ENCODE data around the gene OR2AG2. TPM values are rescaled to one million over a fixed set of nuclear protein-coding genes. Genes with fewer than 3 reads are reported as not detected.
A peak's percentile ranks its signal among the peaks of the same experiment; 100 is the strongest.

The OR2AG2 gene
- total RNA-seq, 1 experiment from 2014 or later = 0.37 TPM

- CTCF ChIA-PET = interaction anchor here (0.9 to 4.8 kb wide), 12 partner anchors 8 to 536 kb away, joined by 3 to 96 read pairs (median 7); no protein-coding TSS in a partner anchor
- H3K36me3 Mint-ChIP-seq (ENCODE audit: insufficient read depth, unreplicated experiment) = no peaks in the 10 kb centered on the region
- no peak overlapping the region for H3K4me3 Mint-ChIP-seq (ENCODE audit: unreplicated experiment)
- no peak for TF ChIP-seq CTCF (IDR thresholded peaks at IDR 0.05; ENCODE audit: unreplicated experiment)
- H3K27me3 Mint-ChIP-seq (ENCODE audit: insufficient read depth, unreplicated experiment) = peaks cover 22% of the 10 kb centered on the region
- no peaks in the 10 kb centered on the region for H3K9me3 Mint-ChIP-seq (ENCODE audit: unreplicated experiment)
- no TSS peak for BruUV-seq (replicated peaks)
- peak; percentile 20 for DNase-seq (ENCODE audit: unreplicated experiment)
- H3K27ac Mint-ChIP-seq (ENCODE audit: low read depth, unreplicated experiment) = no peak overlapping the region
- intact Hi-C loops (cut with micrococcal nuclease) = no loop called here
- no peaks in the 10 kb centered on the region for H3K4me1 Mint-ChIP-seq (ENCODE audit: insufficient read depth, unreplicated experiment)
- POLR2A ChIA-PET = no interaction called here
These were observed 35.2 kb downstream of the OR2AG2 start for GRCh38 chr11:6736495-6737121.

- BruUV-seq (replicated peaks) = no TSS peak
- Mint-ChIP-seq H3K27me3 (ENCODE audit: insufficient read depth, unreplicated experiment) (peaks cover 11% of the 10 kb centered on the region), H3K9me3 (ENCODE audit: unreplicated experiment) (no peaks in the 10 kb centered on the region), H3K27ac (ENCODE audit: low read depth, unreplicated experiment) (no peak overlapping the region), H3K4me1 (ENCODE audit: insufficient read depth, unreplicated experiment) (no peaks in the 10 kb centered on the region), H3K36me3 (ENCODE audit: insufficient read depth, unreplicated experiment) (no peaks in the 10 kb centered on the region), H3K4me3 (ENCODE audit: unreplicated experiment) (no peak overlapping the region)
- no peak for DNase-seq (ENCODE audit: unreplicated experiment)
- CTCF ChIA-PET = interaction anchor here (0.5 to 4.8 kb wide), 6 partner anchors 11 to 83 kb away, joined by 3 to 96 read pairs (median 10); no protein-coding TSS in a partner anchor
- intact Hi-C loops (cut with micrococcal nuclease) = no loop called here
- POLR2A ChIA-PET = no interaction called here
- no peak for TF ChIP-seq CTCF (IDR thresholded peaks at IDR 0.05; ENCODE audit: unreplicated experiment)
These were observed 36.5 kb downstream of the OR2AG2 start for GRCh38 chr11:6735306-6735705.

- no peak for DNase-seq (ENCODE audit: unreplicated experiment)
- Mint-ChIP-seq H3K4me3 (ENCODE audit: unreplicated experiment) (no peak overlapping the region), H3K4me1 (ENCODE audit: insufficient read depth, unreplicated experiment) (no peaks in the 10 kb centered on the region), H3K9me3 (ENCODE audit: unreplicated experiment) (no peaks in the 10 kb centered on the region), H3K27me3 (ENCODE audit: insufficient read depth, unreplicated experiment) (peaks cover 5% of the 10 kb centered on the region), H3K36me3 (ENCODE audit: insufficient read depth, unreplicated experiment) (no peaks in the 10 kb centered on the region), H3K27ac (ENCODE audit: low read depth, unreplicated experiment) (no peak overlapping the region)
- ChIA-PET POLR2A (no interaction called here), CTCF (interaction anchor here (1.0 to 4.8 kb wide), 4 partner anchors 21 to 82 kb away, joined by 3 to 96 read pairs (median 10); no protein-coding TSS in a partner anchor)
- BruUV-seq (replicated peaks) = no TSS peak
- intact Hi-C loops (cut with micrococcal nuclease) = no loop called here
- TF ChIP-seq CTCF (IDR thresholded peaks at IDR 0.05; ENCODE audit: unreplicated experiment) = no peak
These were observed 37.2 kb downstream of the OR2AG2 start for GRCh38 chr11:6734616-6735015.

- ChIA-PET POLR2A (no interaction called here), CTCF (interaction anchor here (1.9 kb wide), 1 partner anchor 22 kb away, joined by 13 read pairs; no protein-coding TSS in a partner anchor)
- Mint-ChIP-seq H3K27ac (ENCODE audit: low read depth, unreplicated experiment) (no peak overlapping the region), H3K4me3 (ENCODE audit: unreplicated experiment) (no peak overlapping the region), H3K4me1 (ENCODE audit: insufficient read depth, unreplicated experiment) (no peaks in the 10 kb centered on the region), H3K36me3 (ENCODE audit: insufficient read depth, unreplicated experiment) (no peaks in the 10 kb centered on the region), H3K27me3 (ENCODE audit: insufficient read depth, unreplicated experiment) (peaks cover 2% of the 10 kb centered on the region), H3K9me3 (ENCODE audit: unreplicated experiment) (no peaks in the 10 kb centered on the region)
- no peak for DNase-seq (ENCODE audit: unreplicated experiment)
- BruUV-seq (replicated peaks) = no TSS peak
- TF ChIP-seq CTCF (IDR thresholded peaks at IDR 0.05; ENCODE audit: unreplicated experiment) = no peak
- intact Hi-C loops (cut with micrococcal nuclease) = no loop called here
These were observed 38.2 kb downstream of the OR2AG2 start for GRCh38 chr11:6733326-6734275.

All from MCF 10A (cell line).